K562 (cell line): Measurements from ENCODE around the gene GREB1.

Experiments used
- EP300 ChIP-seq: IDR thresholded peaks from 2 replicates; pipeline ENCODE4 v1.6.1; 2012; ENCODE audit warnings: low read length, improper control_type of control experiment
- HDAC6 ChIP-seq: IDR thresholded peaks from 2 replicates; pipeline ENCODE4 v1.6.1; 2012; ENCODE audit warnings: low read depth, mild to moderate bottlenecking, control low read depth, inconsistent platforms, low read length, moderate library complexity
- KDM5B ChIP-seq: fragments of 200-600 bp; sonication (generic); IDR thresholded peaks from 2 replicates; pipeline ENCODE4 v1.6.1; 2012; ENCODE audit warnings: low read depth, mild to moderate bottlenecking, moderate library complexity, low read length, control low read depth, inconsistent platforms; ENCODE audit not compliant: insufficient replicate concordance
- KHSRP ChIP-seq: fragments of 450-650 bp; IDR thresholded peaks from 2 replicates; pipeline ENCODE4 v1.6.1; 2017
- KLF13 ChIP-seq: fragments of 450-650 bp; IDR thresholded peaks from 2 replicates; pipeline ENCODE4 v1.6.1; 2016; ENCODE audit warnings: missing genetic modification characterization, low read depth, mild to moderate bottlenecking, missing compliant biosample characterization, moderate library complexity, borderline replicate concordance
- NONO ChIP-seq, 2 experiments: fragments of 200-400 bp in 1 of 2; fragments of 450-650 bp in 1 of 2; formaldehyde crosslinking in 1 of 2; IDR thresholded peaks; 2 replicates each; pipeline ENCODE4 v1.6.1; 2017; ENCODE audit warnings: low read depth in 2 of 2, mild to moderate bottlenecking in 2 of 2, moderate library complexity in 2 of 2, low read length in 1 of 2
- POLR2AphosphoS5 ChIP-seq: IDR thresholded peaks from 2 replicates; pipeline ENCODE4 v1.6.1; 2011; ENCODE audit warnings: mild to moderate bottlenecking, low read depth, low read length, moderate library complexity; ENCODE audit not compliant: control insufficient read depth, insufficient read depth
- RBM17 ChIP-seq: fragments of 200-400 bp; formaldehyde crosslinking; IDR thresholded peaks from 2 replicates; pipeline ENCODE4 v1.6.1; 2017; ENCODE audit warnings: low read depth, mild to moderate bottlenecking, low read length, borderline replicate concordance
- ZBTB40 ChIP-seq, 2 experiments: fragments of 450-650 bp in 1 of 2; sonication (generic) in 1 of 2; formaldehyde crosslinking in 1 of 2; IDR thresholded peaks; 2 replicates each; pipeline versions ENCODE4 v1.7.1 to v1.9.0; 2016 to 2022; ENCODE audit warnings: inconsistent platforms in 1 of 2, mild to moderate bottlenecking in 1 of 2, missing genetic modification reagents in 1 of 2
- TF ChIP-seq, protein P1 (sequence below), 3 experiments: IDR thresholded peaks in 2 of 3; conservative IDR thresholded peaks in 1 of 3; 2 replicates each; pipeline ENCODE4 v1.5.1; 2011 to 2012; ENCODE audit warnings: low read length in 3 of 3, mild to moderate bottlenecking in 3 of 3, control low read depth in 2 of 3, improper control_type of control experiment in 1 of 3, inconsistent platforms in 1 of 3, low read depth in 1 of 3, mixed read lengths in 1 of 3, moderate library complexity in 1 of 3; ENCODE audit not compliant: insufficient read depth in 2 of 3

DNA sequence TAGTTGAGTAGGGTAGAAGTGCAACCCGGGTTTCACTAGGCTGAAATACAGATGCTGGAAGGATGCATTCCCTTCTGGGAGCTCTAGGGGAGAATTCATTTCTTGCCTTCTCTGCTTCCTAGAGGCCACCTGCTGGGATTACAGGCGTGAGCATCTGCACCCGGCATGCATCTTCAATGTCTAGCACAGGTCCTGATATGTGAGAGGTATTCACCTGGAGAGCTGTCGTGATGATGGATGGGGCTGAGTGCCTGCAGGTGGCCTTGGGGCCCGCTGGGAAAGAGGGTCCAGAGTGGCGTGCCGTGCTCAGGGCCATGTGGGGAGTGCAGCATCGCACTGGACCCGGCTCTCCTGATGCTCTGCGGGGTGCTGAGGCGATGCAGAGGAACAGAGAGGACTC lies 142.8 kb downstream of the GREB1 start:
- no peak for TF ChIP-seq HDAC6
- TF ChIP-seq, protein P1, sequence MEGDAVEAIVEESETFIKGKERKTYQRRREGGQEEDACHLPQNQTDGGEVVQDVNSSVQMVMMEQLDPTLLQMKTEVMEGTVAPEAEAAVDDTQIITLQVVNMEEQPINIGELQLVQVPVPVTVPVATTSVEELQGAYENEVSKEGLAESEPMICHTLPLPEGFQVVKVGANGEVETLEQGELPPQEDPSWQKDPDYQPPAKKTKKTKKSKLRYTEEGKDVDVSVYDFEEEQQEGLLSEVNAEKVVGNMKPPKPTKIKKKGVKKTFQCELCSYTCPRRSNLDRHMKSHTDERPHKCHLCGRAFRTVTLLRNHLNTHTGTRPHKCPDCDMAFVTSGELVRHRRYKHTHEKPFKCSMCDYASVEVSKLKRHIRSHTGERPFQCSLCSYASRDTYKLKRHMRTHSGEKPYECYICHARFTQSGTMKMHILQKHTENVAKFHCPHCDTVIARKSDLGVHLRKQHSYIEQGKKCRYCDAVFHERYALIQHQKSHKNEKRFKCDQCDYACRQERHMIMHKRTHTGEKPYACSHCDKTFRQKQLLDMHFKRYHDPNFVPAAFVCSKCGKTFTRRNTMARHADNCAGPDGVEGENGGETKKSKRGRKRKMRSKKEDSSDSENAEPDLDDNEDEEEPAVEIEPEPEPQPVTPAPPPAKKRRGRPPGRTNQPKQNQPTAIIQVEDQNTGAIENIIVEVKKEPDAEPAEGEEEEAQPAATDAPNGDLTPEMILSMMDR (IDR thresholded peaks at IDR 0.05 in 2 of 3, conservative IDR thresholded peaks at IDR 0.05 in 1 of 3; ENCODE audit: insufficient read depth in 2 of 3, low read depth in 1 of 3, low read length in 3 of 3), result peak in 1 of 3 experiments; percentile 40; a peak in 1 of 6 replicates
- no peak for TF ChIP-seq POLR2AphosphoS5
- no peak for TF ChIP-seq NONO (IDR thresholded peaks at IDR 0.05; ENCODE audit: low read depth in 2 of 2, low read length in 1 of 2)
- TF ChIP-seq RBM17, result no peak
- no peak for TF ChIP-seq KLF13 (tag)
- TF ChIP-seq EP300, result no peak
- no peak for TF ChIP-seq ZBTB40 (IDR thresholded peaks at IDR 0.05)
- TF ChIP-seq ZBTB40 (CRISPR knock-in tag; IDR thresholded peaks at IDR 0.05), result no peak
- no peak for TF ChIP-seq KDM5B
- no peak for TF ChIP-seq KHSRP
